Neutrophil (primary cell): ENCODE results near the gene ABCB6.

Experiments
- H3K27ac ChIP-seq: fragments of 200-600 bp; sonication (generic); 2 replicates; pipeline ENCODE4 v1.5.1; 2016; ENCODE audit warnings: mild to moderate bottlenecking, moderate library complexity
- H3K27me3 ChIP-seq: fragments of 200-600 bp; sonication (generic); 2 replicates; pipeline ENCODE4 v1.6.0; 2016; ENCODE audit warnings: mild to moderate bottlenecking
- H3K36me3 ChIP-seq: fragments of 200-600 bp; sonication (generic); 2 replicates; pipeline ENCODE4 v1.5.1; 2017
- H3K4me1 ChIP-seq, 2 experiments: fragments of 200-600 bp in 1 of 2; sonication (generic) in 1 of 2; 1 replicate in 1 of 2; 2 replicates in 1 of 2; pipeline versions ENCODE4 v1.5.1 to v1.6.1; 2013 to 2016; ENCODE audit warnings: low read depth in 1 of 2, low read length in 1 of 2, mild to moderate bottlenecking in 1 of 2, moderate library complexity in 1 of 2; ENCODE audit not compliant: control insufficient read depth in 1 of 2, insufficient read depth in 1 of 2
- H3K4me3 ChIP-seq, 2 experiments: fragments of 200-600 bp in 1 of 2; sonication (generic) in 1 of 2; 1 replicate in 1 of 2; 2 replicates in 1 of 2; pipeline ENCODE4 v1.5.1; 2013 to 2016; ENCODE audit warnings: low read depth in 1 of 2, low read length in 1 of 2, mild to moderate bottlenecking in 1 of 2, moderate library complexity in 1 of 2
- H3K9me3 ChIP-seq: fragments of 200-600 bp; sonication (generic); 2 replicates; pipeline ENCODE4 v1.5.1; 2016
- TF ChIP-seq, protein P1 (sequence below): fragments of 200-600 bp; sonication (generic); IDR thresholded peaks from 2 replicates; pipeline ENCODE4 v1.5.1; 2016; ENCODE audit warnings: antibody characterized with exemption

Gene ABCB6

DNA sequence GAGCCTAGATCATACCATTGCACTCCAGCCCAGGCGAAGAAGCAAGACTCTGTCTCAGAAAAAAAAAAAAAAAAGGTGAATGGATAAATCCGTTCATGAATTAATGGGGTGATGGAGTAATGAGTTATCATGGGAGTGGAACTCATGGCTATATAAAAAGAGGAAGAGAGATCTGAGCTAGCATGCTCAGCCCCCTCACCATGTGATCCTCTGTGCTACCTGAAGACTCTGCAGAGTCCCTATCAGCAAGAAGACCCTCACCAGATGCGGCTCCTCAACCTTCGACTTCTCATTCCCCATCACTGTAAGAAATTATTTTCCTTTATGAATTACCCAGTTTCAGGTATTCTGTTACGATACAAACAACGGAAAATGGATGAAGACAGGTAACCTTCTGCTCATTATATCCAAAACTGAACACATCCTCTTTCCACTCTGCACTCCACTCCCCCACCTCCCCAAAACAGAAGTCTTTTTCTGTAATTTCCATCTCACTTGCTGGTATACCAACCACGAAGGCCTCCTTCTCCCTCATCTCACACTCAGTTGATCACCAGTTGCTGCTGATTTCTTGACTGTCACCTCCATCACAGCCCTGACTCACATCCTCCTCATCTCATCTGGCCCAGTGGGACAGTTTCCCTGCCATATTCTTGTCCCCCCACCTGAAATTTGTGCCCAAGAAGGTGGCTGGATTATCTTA is 31.9 kb downstream of the ABCB6 start:
- TF ChIP-seq, protein P1, sequence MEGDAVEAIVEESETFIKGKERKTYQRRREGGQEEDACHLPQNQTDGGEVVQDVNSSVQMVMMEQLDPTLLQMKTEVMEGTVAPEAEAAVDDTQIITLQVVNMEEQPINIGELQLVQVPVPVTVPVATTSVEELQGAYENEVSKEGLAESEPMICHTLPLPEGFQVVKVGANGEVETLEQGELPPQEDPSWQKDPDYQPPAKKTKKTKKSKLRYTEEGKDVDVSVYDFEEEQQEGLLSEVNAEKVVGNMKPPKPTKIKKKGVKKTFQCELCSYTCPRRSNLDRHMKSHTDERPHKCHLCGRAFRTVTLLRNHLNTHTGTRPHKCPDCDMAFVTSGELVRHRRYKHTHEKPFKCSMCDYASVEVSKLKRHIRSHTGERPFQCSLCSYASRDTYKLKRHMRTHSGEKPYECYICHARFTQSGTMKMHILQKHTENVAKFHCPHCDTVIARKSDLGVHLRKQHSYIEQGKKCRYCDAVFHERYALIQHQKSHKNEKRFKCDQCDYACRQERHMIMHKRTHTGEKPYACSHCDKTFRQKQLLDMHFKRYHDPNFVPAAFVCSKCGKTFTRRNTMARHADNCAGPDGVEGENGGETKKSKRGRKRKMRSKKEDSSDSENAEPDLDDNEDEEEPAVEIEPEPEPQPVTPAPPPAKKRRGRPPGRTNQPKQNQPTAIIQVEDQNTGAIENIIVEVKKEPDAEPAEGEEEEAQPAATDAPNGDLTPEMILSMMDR, result no peak
- Histone ChIP-seq H3K4me1 (peaks cover 19% of the 10 kb centered on the region in 2 experiments), H3K9me3 (no peaks in the 10 kb centered on the region), H3K4me3 (no peak overlapping the region), H3K36me3 (peaks cover 48% of the 10 kb centered on the region), H3K27ac (no peak overlapping the region), H3K27me3 (no peaks in the 10 kb centered on the region)

DNA sequence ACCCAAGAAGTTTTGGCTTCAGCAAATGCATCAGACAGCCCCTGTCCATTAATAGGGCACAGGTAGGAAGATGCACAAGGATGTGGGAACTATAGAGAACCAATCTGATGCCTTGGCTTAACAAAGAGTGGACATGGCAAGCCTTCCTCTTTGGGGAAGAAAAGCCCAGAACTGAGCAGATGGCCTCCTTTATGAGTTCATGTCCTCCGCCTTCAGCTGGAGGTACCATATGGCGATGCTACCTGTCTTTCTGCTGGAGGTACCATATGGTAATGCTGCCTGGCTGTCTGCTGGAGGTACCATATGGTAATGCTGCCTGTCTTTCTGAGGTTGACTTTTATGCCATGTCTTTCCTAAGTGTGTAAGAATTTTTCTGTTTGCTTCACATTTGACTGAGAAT is 34.6 kb downstream of the ABCB6 start:
- TF ChIP-seq, protein P1, result no peak
- H3K27me3 ChIP-seq, result no peaks in the 10 kb centered on the region
- no peak overlapping the region for H3K4me3 ChIP-seq
- no peak overlapping the region for H3K27ac ChIP-seq
- H3K36me3 ChIP-seq, result peaks cover 76% of the 10 kb centered on the region
- H3K9me3 ChIP-seq, result no peaks in the 10 kb centered on the region
- H3K4me1 ChIP-seq, result peaks cover 47% of the 10 kb centered on the region in 2 experiments

DNA sequence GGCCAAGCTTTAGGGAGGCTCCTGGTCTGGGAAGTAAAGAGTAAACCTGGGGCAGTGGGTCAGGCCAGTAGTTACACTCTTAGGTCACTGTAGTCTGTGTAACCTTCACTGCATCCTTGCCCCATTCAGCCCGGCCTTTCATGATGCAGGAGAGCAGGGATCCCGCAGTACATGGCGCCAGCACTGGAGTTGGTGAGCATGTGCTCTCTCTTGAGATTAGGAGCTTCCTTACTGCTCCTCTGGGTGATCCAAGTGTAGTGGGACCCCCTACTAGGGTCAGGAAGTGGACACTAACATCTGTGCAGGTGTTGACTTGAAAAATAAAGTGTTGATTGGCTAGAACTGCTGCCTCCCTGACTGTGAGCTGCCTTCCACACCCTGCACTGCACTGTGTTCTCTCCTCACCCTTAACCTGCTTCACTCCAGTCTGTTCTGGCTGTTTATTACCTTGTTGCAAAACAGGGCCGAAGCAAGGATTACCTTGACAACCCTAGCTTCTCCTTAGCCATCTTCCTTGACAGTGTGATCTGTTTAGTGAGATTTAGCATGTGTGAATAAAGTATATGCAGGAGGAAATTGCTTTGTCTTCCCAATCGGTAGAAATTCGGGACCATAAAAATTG is 35.5 kb downstream of the ABCB6 start:
- TF ChIP-seq, protein P1, result no peak
- Histone ChIP-seq H3K4me1 (peaks cover 53% of the 10 kb centered on the region in 2 experiments), H3K9me3 (no peaks in the 10 kb centered on the region), H3K4me3 (peak overlapping the region; percentile 36 to 51), H3K27me3 (no peaks in the 10 kb centered on the region), H3K36me3 (peaks cover 76% of the 10 kb centered on the region), H3K27ac (peak overlapping the region; percentile 79)

DNA sequence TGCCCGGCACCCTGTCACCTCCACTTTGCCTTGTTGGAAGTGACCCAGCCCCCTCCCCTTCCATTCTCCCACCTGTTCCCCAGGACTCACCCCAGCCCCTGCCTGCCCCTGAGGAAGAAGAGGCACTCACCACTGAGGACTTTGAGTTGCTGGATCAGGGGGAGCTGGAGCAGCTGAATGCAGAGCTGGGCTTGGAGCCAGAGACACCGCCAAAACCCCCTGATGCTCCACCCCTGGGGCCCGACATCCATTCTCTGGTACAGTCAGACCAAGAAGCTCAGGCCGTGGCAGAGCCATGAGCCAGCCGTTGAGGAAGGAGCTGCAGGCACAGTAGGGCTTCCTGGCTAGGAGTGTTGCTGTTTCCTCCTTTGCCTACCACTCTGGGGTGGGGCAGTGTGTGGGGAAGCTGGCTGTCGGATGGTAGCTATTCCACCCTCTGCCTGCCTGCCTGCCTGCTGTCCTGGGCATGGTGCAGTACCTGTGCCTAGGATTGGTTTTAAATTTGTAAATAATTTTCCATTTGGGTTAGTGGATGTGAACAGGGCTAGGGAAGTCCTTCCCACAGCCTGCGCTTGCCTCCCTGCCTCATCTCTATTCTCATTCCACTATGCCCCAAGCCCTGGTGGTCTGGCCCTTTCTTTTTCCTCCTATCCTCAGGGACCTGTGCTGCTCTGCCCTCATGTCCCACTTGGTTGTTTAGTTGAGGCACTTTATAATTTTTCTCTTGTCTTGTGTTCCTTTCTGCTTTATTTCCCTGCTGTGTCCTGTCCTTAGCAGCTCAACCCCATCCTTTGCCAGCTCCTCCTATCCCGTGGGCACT is 36.2 kb downstream of the ABCB6 start:
- Histone ChIP-seq H3K4me3 (peak overlapping the region; percentile 36 to 51), H3K4me1 (peaks cover 53 to 55% of the 10 kb centered on the region in 2 experiments), H3K27ac (peak overlapping the region; percentile 79), H3K9me3 (no peaks in the 10 kb centered on the region), H3K27me3 (no peaks in the 10 kb centered on the region), H3K36me3 (peaks cover 76% of the 10 kb centered on the region)
- TF ChIP-seq, protein P1, result no peak

DNA sequence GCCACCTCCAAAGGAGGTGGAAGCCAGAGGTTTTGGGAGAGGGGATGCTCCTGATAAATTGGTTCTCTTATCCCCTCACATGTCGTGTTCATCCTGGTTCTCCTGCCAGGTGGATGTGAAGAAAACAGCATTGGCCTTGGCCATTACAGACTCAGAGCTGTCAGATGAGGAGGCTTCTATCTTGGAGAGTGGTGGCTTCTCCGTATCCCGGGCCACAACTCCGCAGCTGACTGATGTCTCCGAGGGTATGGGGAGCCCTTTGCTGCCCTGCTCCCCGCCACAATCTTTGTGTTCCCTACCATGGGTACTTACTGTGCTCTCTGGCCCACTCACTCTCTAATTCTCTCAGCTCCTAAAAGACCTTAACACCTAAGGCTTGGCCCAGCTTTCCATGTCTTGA is 37.2 kb downstream of the ABCB6 start:
- TF ChIP-seq, protein P1, result no peak
- Histone ChIP-seq H3K36me3 (peaks cover 70% of the 10 kb centered on the region), H3K4me1 (peaks cover 59 to 60% of the 10 kb centered on the region in 2 experiments), H3K27ac (peak overlapping the region; percentile 79), H3K9me3 (no peaks in the 10 kb centered on the region), H3K27me3 (no peaks in the 10 kb centered on the region), H3K4me3 (peak overlapping the region; percentile 36 to 51)
